GM18499 (cell line): ENCODE measurements around the gene DACT1.

Source experiments
- ATAC-seq: cut with Tn5 transposase; IDR thresholded peaks from one replicate; pipeline ENCODE4 v1.9.1; 2021; ENCODE audit warnings: moderate number of reproducible peaks; ENCODE audit not compliant: insufficient read depth, unreplicated experiment

The DACT1 gene

GRCh38 chr14:58635091-58635830 lies 2.5 kb upstream of the DACT1 start:
- ATAC-seq = no peak

DNA sequence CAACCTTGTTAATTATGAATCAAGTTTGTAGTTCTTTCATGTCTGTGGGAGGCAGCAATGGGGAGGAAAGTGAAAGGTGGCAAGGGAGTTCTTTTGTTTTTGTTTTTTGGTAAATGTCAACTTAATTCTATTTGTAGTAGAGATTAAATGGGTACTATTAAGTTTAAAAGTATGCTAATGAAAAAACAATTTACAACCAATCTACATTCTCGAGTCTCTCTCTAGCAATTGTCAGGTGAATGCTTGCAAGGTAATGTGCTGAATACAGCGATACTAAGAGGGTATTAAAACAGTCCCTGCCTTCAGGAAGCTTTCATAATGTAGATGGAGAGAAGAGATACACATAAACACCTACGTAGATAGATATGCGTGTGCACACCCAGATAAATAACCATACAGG lies 1.6 kb upstream of the DACT1 start:
- ATAC-seq = no peak

- ATAC-seq = no peak
Measured at GRCh38 chr14:58637040-58637390, 747 bp upstream of the DACT1 start.

GRCh38 chr14:58638231-58639197 lies 752 bp downstream of the DACT1 start:
- ATAC-seq = no peak

DNA sequence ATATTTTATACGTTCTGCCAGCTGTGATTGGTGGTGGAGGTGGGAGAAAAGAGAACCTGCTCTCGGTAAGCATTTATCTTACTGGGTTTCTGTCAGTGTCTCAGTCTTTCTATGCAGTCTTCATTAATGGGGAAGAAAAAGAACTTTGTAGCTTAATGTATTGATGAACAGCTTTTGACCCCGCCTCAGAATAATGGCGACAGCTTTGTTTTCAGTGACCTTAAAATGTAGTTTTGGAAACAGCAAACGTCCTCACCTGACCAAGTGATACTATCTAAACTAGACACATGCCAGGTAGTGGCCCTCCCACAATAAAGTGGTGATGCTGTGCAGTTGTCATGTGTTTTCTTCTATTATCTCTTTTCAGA lies 1.4 kb downstream of the DACT1 start:
- no peak for ATAC-seq

GRCh38 chr14:58639842-58640484 lies 2.2 kb downstream of the DACT1 start:
- no peak for ATAC-seq

DNA sequence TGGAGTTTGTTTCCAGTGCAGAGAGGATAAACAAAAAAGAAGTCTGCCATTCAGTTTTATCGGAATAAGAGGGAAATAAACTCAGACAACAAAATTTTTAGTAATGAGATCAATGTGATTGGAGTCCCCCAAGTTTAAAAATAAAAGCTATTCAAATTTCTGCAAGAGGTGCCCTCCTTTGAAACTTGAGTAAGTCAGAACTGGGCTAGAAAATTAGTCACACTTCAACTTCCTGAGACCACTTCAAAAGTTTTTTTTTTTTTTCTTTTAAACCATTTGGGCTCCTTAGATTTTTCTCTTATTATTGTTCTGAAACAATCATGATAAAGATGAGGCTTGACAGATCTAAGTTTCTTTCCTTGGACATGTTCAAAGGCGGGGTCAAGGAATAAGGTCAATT lies 3.2 kb downstream of the DACT1 start:
- no peak for ATAC-seq

DNA sequence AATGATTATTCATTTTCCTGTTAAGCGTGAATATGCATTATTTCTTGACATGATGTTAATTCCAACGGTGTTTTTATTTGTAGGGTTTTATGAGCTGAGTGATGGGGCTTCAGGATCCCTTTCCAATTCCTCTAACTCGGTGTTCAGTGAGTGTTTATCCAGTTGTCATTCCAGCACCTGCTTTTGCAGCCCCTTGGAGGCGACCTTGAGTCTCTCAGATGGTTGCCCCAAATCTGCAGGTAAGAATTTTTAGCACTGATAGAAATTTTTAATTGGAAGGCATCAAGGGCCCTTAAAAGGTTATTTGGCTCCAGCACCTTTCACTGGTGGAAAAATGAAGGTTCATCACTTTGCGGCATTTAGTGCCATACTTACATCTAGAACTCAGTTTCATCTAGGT lies 3.7 kb downstream of the DACT1 start:
- no peak for ATAC-seq

- ATAC-seq = no peak
Measured at GRCh38 chr14:58643366-58643765, 5.6 kb downstream of the DACT1 start.

GRCh38 chr14:58645641-58646040 lies 7.9 kb downstream of the DACT1 start:
- ATAC-seq = no peak

- no peak for ATAC-seq
Measured at GRCh38 chr14:58646479-58646878, 8.7 kb downstream of the DACT1 start.

DNA sequence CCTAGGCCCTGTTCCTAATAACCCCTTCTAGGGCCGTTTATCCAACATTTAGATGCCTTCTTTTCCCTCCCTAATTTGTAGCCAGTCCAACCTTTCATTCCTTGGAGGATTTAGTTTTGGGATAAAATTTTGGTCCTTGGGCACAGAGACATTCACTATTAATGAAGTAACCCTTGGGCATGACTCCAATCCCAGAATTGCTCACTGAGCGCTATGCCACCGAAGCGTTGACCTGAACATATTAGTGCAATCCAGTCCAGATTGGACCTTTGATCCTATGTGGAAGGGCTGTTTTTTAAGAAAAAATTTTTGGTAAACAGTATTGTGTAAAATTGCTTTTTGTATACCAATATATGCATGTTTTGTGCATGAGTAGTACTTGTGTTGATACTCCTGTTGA lies 10.0 kb downstream of the DACT1 start:
- ATAC-seq = no peak

GRCh38 chr14:58650857-58651256 lies 13.1 kb downstream of the DACT1 start:
- no peak for ATAC-seq

DNA sequence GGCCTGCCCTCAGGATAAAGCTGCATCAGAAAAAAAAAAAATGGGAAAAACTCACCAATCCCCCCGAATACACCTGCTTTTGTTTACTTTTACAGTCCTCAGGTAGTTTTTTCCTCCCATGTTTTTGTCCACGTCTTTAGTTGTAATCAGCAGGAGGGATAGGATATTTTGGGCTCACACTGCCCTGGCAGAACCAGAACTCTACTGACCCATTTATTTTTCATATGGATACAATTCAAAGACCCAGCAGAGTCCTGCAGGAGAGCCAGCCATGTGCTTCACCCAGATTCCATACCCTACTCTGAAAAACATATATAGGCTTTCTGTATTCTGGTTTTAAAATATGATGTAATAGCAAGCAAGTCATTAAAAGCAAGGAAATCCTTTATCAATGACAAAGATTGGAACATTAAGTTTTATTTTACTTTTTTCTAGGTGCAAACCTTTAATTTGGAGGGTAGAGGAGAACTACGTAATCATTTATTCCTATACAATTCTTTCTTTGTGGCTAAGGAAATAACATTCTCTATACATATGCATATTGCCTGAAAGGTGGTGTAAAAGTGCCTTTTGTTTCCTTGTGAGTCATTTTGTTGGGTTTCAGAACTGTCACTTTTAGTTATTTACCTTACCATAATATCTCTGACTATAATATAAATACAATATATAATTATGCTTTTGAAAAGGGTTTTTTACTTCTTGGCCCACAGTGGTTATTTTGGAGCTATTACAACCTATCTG lies 19.1 kb downstream of the DACT1 start:
- no peak for ATAC-seq

DNA sequence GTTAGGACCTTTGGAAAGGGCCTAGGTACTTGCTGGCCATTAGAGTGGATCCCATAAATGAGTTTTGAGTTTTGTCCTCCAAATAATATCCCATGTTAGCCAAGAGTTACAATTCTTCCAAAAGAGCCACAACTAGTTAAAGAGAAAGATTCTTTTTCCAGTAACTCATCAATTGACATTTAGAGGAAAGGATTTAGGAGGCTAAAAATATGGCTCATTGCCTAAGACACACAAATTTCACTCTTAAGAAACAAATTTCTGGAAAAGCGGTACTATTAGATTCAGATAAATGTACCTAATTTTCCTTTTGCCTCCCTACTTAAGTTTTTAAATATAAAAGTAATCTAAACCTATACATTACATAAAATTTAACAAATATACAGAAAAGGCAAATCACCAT lies 21.3 kb downstream of the DACT1 start:
- ATAC-seq = no peak

DNA sequence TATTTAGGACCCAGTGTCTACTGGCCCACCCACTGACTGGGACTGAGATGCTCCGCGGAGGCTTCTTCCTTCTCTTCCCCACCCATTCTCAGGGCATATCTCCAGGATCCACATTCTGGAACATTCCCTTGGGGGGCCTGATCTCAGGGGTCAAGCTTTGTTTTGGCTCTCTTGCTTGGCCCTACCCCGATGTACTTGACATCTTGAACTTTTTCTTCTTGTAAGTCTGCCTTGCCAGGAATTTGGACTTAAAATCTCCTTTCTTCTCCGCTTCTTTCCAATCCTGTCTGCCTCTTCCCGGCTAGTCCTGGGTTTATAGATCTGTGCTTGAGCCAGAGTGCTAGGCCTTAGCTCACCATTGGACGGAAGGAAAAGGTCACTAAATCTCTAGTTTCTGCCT lies 22.1 kb downstream of the DACT1 start:
- no peak for ATAC-seq

- no peak for ATAC-seq
Measured at GRCh38 chr14:58660407-58660806, 22.6 kb downstream of the DACT1 start.

DNA sequence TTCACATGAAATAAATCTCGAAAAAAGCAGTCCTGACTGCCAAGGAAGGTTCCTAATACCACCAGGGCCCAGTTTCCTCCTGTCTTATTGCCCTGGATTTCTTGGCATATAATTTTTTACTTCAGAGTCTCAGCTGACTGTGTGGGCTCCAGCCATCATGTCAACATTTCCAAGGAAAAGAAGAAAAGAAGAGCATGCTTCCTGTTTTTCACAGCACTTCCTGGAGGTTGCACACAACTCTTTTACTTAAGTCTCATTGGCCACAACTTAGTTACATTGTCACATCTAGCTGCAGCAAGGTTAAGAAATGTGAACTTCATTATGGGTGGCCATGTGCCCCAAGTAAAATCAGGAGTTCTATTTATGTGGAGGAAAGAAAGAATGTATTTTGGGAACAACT lies 24.3 kb downstream of the DACT1 start:
- ATAC-seq = no peak

DNA sequence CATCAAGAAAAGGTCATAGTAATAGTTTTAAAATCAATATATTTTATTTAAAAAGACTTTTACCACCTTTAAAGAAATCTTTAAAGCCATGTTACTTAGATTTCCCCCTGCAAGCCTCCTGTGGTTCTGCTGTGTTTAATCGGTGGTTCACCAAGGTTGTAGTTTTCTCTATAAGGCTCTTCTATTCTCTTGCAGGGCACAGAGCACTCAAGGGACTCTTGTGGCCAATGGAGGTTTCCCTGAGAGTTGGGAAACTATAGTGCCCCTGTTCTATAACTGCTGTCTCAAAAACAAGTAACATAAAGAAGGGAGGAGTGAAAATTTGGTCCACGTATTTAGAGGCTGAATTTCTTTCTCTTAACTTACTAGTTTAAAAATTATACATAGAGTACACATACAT lies 25.0 kb downstream of the DACT1 start:
- ATAC-seq = no peak

DNA sequence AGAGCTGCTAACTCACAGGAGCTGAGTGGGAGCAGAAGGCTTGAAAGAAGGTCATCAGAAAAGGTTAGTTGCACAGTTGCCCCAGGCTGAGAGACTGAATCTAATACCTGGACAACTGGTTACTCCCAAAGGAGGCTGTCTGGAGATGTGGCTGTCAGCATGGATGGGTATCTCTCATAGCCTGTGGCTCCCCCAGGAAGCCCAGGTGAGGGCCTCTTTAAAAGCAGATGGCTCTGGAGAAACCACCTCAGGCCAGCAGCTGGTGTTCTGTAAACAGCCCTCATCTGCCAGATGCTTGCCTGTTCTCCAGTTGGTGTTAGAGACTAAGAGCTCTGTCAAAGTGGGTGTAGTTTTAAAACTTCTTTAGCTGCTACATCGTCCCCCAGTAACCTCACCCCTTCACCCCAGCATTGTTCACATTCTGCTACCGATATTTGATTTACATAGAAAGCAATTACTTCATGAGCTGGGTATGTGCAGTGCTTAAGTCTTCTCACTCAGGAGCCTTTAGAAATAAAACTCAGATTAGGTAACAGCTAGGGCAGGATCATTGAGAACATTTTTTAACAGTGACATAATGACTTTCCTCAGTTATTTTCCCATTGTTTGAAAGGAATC lies 25.8 kb downstream of the DACT1 start:
- ATAC-seq = no peak
